HepG2 (cell line): ENCODE measurements around the gene PRKCZ. TPM values are rescaled to one million over a fixed set of nuclear protein-coding genes. Genes with fewer than 3 reads are reported as not detected.
A peak's percentile ranks its signal among the peaks of the same experiment; 100 is the strongest.

Source experiments
- ATAC-seq: fragments of 200-7000 bp; cut with Tn5 transposase; 3 replicates; pipeline ENCODE4 v1.9.1; 2020; ENCODE audit warnings: mild to moderate bottlenecking, moderate library complexity
- BruUV-seq: library from RNA; stranded (reverse); fragments of 400-500 nt; replicated peaks from 2 replicates; lab custom pipeline; 2021; lab: Mats Ljungman, UMichigan
- CTCF ChIA-PET: fragments of 300-600 bp; formaldehyde crosslinking; extraction: SDS; loops from one replicate; lab custom pipeline; 2021; ENCODE audit warnings: low total read pairs, inconsistent platforms, low intra/inter-chr PET ratio; lab: Yijun Ruan, JAX
- POLR2A ChIA-PET: fragments of 350-600 bp; sonication (Branson Sonifier 250); formaldehyde crosslinking; loops from one replicate; lab custom pipeline; 2020; ENCODE audit warnings: antibody characterized with exemption, inconsistent platforms; lab: Yijun Ruan, JAX
- DNase-seq: peaks from one replicate; pipeline ENCODE4 v3.0.0-alpha.2; 2015; ENCODE audit warnings: low spot score
- FAIRE-seq: peaks from 3 replicates; lab custom pipeline; 2011; peaks lifted over from hg19 to GRCh38; lab: Jason Lieb, UNC
- H2AFZ ChIP-seq: one replicate; pipeline ENCODE4 v1.6.1; 2011; ENCODE audit warnings: low read length, inconsistent platforms
- H3K27ac ChIP-seq: fragments of 300-600 bp; 3 replicates; pipeline ENCODE4 v1.8.0; 2011; ENCODE audit warnings: mixed run types, mild to moderate bottlenecking, mixed read lengths, low read length, inconsistent platforms; ENCODE audit not compliant: insufficient read depth; ENCODE audit errors: extremely low read length
- H3K27me3 ChIP-seq, 2 experiments: fragments of 200-600 bp in 1 of 2; 2 replicates in 1 of 2; 3 replicates in 1 of 2; pipeline versions ENCODE4 v1.6.0 to v1.8.0; 2011; ENCODE audit warnings: low read length in 2 of 2, mild to moderate bottlenecking in 2 of 2, moderate library complexity in 2 of 2, inconsistent platforms in 1 of 2; ENCODE audit not compliant: insufficient read depth in 2 of 2, control insufficient read depth in 1 of 2
- H3K36me3 ChIP-seq, 2 experiments: fragments of 200-600 bp in 1 of 2; replicated peaks in 1 of 2; 2 replicates in 1 of 2; 3 replicates in 1 of 2; pipeline versions ENCODE4 v1.5.1 to v1.8.0; 2011; ENCODE audit warnings: low read length in 2 of 2, inconsistent platforms in 1 of 2; ENCODE audit not compliant: insufficient read depth in 2 of 2, control insufficient read depth in 1 of 2
- H3K4me1 ChIP-seq: 2 replicates; pipeline ENCODE4 v1.5.1; 2012; ENCODE audit warnings: low read length, inconsistent platforms; ENCODE audit not compliant: insufficient read depth
- H3K4me2 ChIP-seq: 2 replicates; pipeline ENCODE4 v1.6.0; 2011; ENCODE audit warnings: low read depth, low read length, inconsistent platforms
- H3K4me3 ChIP-seq, 3 experiments: fragments of 200-600 bp in 1 of 3; sonication (generic), shearing (Covaris generic) in 1 of 3; replicated peaks in 1 of 3; 2 replicates each; pipeline ENCODE4 v1.5.1; 2011 to 2016; ENCODE audit warnings: low read length in 3 of 3, inconsistent platforms in 2 of 3, low read depth in 2 of 3, mild to moderate bottlenecking in 2 of 3, control low read depth in 1 of 3, mixed read lengths in 1 of 3; ENCODE audit not compliant: insufficient read depth in 1 of 3
- H3K79me2 ChIP-seq: one replicate; pipeline ENCODE4 v1.6.1; 2011; ENCODE audit warnings: low read length, inconsistent platforms; ENCODE audit not compliant: insufficient read depth
- H3K9ac ChIP-seq: 2 replicates; pipeline ENCODE4 v1.6.0; 2011; ENCODE audit warnings: mild to moderate bottlenecking, low read depth, low read length, inconsistent platforms; ENCODE audit not compliant: insufficient read depth
- H3K9me3 ChIP-seq: 2 replicates; pipeline ENCODE4 v1.5.1; 2012; ENCODE audit warnings: mild to moderate bottlenecking, low read length
- H4K20me1 ChIP-seq: 2 replicates; pipeline ENCODE4 v1.6.0; 2011; ENCODE audit warnings: inconsistent platforms, mild to moderate bottlenecking, low read length, moderate library complexity; ENCODE audit not compliant: insufficient read depth
- AGO2 ChIP-seq: fragments of 200-400 bp; formaldehyde crosslinking; optimal IDR thresholded peaks from 2 replicates; pipeline ENCODE3; 2017; ENCODE audit warnings: mild to moderate bottlenecking, low read depth, low read length, moderate library complexity
- MATR3 ChIP-seq: sonication (generic); formaldehyde crosslinking; IDR thresholded peaks from 2 replicates; pipeline ENCODE4 v1.4.0; 2020; ENCODE audit warnings: missing genetic modification reagents
- NFIB ChIP-seq: sonication (generic); formaldehyde crosslinking; IDR thresholded peaks from 2 replicates; pipeline ENCODE4 v1.9.0; 2021; ENCODE audit warnings: missing genetic modification reagents, mild to moderate bottlenecking, borderline replicate concordance
- RBM22 ChIP-seq: fragments of 200-400 bp; formaldehyde crosslinking; optimal IDR thresholded peaks from 2 replicates; pipeline ENCODE3; 2017; ENCODE audit warnings: mild to moderate bottlenecking, low read length, moderate library complexity
- ZNF878 ChIP-seq: sonication (generic); formaldehyde crosslinking; IDR thresholded peaks from 2 replicates; pipeline ENCODE4 v1.8.1; 2023; ENCODE audit warnings: mild to moderate bottlenecking, missing genetic modification reagents, moderate library complexity
- WGBS: methylation state at CpG from one replicate; pipeline ENCODE4 v1.1.6; 2017; ENCODE audit warnings: low lambda C conversion rate; 5-methylcytosine and 5-hydroxymethylcytosine counted together
- in situ Hi-C: cut with HindIII; loops from 2 replicates; pipeline ENCODE4 v1.10.0; 2017; ENCODE audit warnings: low pct_unique_long_range_greater_than_20kb; ENCODE audit not compliant: extremely low pct_ligation_motif_present
- intact Hi-C: fragments of 100-400 bp; cut with micrococcal nuclease; formaldehyde crosslinking; loops from one replicate; pipeline ENCODE4 v1.10.0; 2022; ENCODE audit not compliant: unreplicated experiment
- polyA plus RNA-seq, 8 experiments: library from polyadenylated mRNA; depleted of rRNA in 3 of 8; stranded (reverse) in 7 of 8; unstranded in 1 of 8; fragments of >200 nt; fragmentation: Illumina TruSeq in 4 of 8; extraction: Trizol in 4 of 8; gene quantifications; 2 replicates each; pipeline versions ENCODE4 v1.2.1 to v1.2.3, GENCODE V29; 2011 to 2016; ENCODE audit warnings: low read depth in 4 of 8, missing spikeins in 1 of 8, mixed read lengths in 1 of 8; ENCODE audit not compliant: insufficient read depth in 1 of 8
- total RNA-seq, 5 experiments: library from RNA; depleted of rRNA; stranded (reverse); fragments of >200 nt; fragmentation: Illumina TruSeq; extraction: Trizol; gene quantifications; 2 replicates each; pipeline ENCODE4 v1.2.3, GENCODE V29; 2016; ENCODE audit warnings: low read depth in 1 of 5

Gene PRKCZ
- total and polyA plus RNA-seq, 2 of the 13 experiments (the other 11 are each of a cell fraction or from before 2014, with no cell fraction given) = 34.7 to 85.2 TPM

DNA sequence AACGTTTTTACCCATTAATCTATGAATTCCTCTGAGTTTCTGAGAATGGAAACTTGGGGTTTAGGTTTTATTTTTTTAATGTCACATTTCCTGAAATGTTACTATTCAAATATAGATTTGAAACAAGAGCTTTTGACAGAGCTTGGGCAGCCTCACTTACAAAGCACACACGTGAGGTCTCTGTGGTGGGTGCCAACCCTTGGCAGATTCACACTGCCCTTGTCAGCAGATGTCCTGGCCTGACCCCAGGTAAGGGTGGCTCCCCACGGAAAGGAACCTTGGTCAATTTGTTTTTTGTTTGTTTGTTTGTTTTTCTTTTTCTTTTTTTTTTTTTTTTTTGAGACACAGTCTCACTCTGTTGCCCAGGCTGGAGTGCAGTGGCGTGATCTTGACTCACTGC lies 90.8 kb downstream of the PRKCZ start:
- ChIA-PET POLR2A (interaction anchor here (0.7 kb wide), 1 partner anchor 766 kb away, joined by 3 read pairs; the partner anchor contains the start of gene AURKAIP1), CTCF (no interaction called here)
- intact Hi-C loops = no loop called here
- Histone ChIP-seq H3K9me3 (no peaks in the 10 kb centered on the region), H2AFZ (no peak overlapping the region), H3K4me1 (peaks cover 43% of the 10 kb centered on the region), H3K27ac (no peak overlapping the region), H3K36me3 (peaks cover 4 to 24% of the 10 kb centered on the region in 2 experiments; a peak in 4 of 5 replicates), H3K79me2 (peaks cover 10% of the 10 kb centered on the region), H3K27me3 (no peaks in the 10 kb centered on the region), H4K20me1 (no peaks in the 10 kb centered on the region), H3K9ac (no peak overlapping the region), H3K4me3 (no peak overlapping the region), H3K4me2 (no peak overlapping the region)
- WGBS = 94% methylated on average over 4 of the region's 4 CpGs
- FAIRE-seq (no peak), ATAC-seq (no peak), DNase-seq (no peak)
- in situ Hi-C loops = no loop called here
- no peak for TF ChIP-seq NFIB (CRISPR knock-in tag)
- BruUV-seq = no TSS peak

DNA sequence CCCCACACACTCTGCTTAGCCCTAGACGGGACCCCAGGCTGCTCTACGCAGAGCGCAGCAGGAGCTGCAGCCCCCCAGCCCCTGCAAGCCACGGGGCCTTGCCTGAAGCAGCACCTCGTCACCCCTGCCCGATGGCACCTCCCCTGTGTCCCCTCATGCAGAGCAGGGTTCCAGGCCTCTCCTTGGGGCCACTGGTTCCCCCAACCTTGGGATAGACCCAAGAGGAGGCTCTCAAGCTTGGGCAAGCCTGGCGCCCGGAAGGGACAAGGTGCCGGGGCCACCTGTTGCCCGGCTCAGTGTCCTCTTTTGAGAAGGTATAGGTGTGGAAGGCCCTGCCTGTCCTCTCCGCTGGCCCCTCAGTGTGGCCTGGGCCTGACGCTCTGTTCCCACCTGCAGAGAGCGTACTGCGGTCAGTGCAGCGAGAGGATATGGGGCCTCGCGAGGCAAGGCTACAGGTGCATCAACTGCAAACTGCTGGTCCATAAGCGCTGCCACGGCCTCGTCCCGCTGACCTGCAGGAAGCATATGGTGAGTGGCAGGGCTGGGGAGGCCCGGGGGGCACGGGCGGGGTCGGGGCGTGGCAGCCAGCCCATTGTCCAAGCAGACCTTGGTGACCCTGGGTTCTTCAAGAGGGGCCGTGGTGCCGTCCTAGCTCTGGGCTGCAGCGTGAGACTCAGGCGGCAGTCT lies 93.7 kb downstream of the PRKCZ start:
- TF ChIP-seq RBM22 (peak; percentile 77), ZNF878 (CRISPR knock-in tag) (no peak), AGO2 (peak; percentile 38), MATR3 (CRISPR knock-in tag) (no peak)
- H3K4me3 ChIP-seq = no peak overlapping the region
- ChIA-PET POLR2A (no interaction called here), CTCF (no interaction called here)
- no peaks in the 10 kb centered on the region for H4K20me1 ChIP-seq
- no peak overlapping the region for H3K4me2 ChIP-seq
- H3K36me3 ChIP-seq = peaks cover 14 to 38% of the 10 kb centered on the region in 2 experiments; a peak in 4 of 5 replicates
- no peak for DNase-seq
- no peak for ATAC-seq
- no peak for FAIRE-seq
- no peaks in the 10 kb centered on the region for H3K27me3 ChIP-seq
- 97% methylated on average over 13 of the region's 30 CpGs for WGBS
- H3K79me2 ChIP-seq = peaks cover 5% of the 10 kb centered on the region
- no peak overlapping the region for H2AFZ ChIP-seq
- H3K9ac ChIP-seq = no peak overlapping the region
- intact Hi-C loops = no loop called here
- no peaks in the 10 kb centered on the region for H3K9me3 ChIP-seq
- BruUV-seq = no TSS peak
- H3K27ac ChIP-seq = no peak overlapping the region
- peaks cover 13% of the 10 kb centered on the region for H3K4me1 ChIP-seq
- in situ Hi-C loops = no loop called here
